Activated T-helper 1 cell treated with anti-CD3 and anti-CD28 coated beads, Interleukin-2, amount 50 U/mL, for 16 hours (primary cell): ENCODE measurements around the gene IFFO2.
A peak's percentile ranks its signal among the peaks of the same experiment; 100 is the strongest.
"Not testable (repeated sequence)": the region's sequence is repeated elsewhere in the genome, so short reads cannot be mapped to it uniquely, and the experiment has no call there.

ENCODE experiments used
- DNase-seq, 2 donors: peaks; one replicate each; pipeline ENCODE4 v3.0.0-alpha.2; 2020; ENCODE audit warnings: low read depth in 1 of 2, low spot score in 1 of 2

The IFFO2 gene

GRCh38 chr1:18878538-18879214, 77.8 kb downstream of the IFFO2 start:
- no peak for DNase-seq

DNA sequence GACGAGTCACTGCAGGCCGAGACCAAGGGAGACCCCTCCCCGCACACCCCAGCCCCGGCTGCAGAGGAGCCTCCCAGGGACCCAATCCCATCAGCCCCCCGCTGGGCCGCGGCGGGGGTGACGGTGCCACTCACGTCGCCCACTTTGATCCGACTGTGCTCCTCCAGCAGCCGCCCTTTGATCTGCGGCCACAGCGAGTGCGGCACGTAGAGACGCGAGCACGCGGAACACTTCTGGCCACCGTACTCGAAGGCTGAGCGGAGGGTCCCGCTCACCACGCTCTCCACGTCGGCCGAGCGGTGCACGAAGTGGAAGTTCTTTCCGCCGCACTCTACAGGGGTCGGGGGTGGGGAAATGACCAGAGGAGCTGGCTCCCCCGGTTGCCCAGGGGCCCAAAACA, 79.2 kb downstream of the IFFO2 start:
- no peak for DNase-seq

DNA sequence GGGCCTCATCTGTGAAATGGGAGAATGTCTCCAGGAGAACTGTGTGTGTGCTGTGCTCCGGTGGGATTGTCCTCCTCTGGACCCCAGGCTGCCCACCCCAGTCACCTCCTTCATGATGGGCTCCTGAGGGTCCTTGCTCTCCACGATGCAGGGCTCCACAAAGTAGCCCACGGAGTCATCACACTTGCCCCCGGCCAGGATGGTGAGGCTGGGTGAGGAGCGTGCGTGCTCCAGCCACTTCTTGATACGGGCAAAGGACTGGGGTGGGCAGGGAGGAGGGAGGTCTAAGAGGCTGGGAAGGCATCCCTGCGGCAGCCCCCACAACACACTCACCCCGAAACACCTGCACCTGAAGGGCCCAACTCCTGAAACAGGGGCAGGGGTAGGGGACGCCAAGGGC, 80.3 kb downstream of the IFFO2 start:
- DNase-seq = no peak

DNA sequence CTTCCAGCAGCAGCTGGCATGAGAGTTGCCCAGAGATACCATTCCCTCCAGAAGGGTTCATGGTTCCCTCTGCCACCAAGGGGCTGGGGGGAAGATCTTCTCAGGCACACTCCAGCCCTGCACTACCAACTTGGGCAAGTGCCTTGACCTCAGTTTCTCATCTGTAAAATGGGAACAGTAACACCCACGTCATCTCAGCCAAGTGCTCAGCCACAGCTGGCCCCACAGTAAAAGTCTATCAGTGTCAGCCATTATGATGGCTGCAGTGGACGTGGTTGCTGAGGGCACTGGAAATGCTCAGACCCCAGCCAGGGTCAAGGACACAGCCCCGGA, 80.7 kb downstream of the IFFO2 start:
- DNase-seq = no peak

DNA sequence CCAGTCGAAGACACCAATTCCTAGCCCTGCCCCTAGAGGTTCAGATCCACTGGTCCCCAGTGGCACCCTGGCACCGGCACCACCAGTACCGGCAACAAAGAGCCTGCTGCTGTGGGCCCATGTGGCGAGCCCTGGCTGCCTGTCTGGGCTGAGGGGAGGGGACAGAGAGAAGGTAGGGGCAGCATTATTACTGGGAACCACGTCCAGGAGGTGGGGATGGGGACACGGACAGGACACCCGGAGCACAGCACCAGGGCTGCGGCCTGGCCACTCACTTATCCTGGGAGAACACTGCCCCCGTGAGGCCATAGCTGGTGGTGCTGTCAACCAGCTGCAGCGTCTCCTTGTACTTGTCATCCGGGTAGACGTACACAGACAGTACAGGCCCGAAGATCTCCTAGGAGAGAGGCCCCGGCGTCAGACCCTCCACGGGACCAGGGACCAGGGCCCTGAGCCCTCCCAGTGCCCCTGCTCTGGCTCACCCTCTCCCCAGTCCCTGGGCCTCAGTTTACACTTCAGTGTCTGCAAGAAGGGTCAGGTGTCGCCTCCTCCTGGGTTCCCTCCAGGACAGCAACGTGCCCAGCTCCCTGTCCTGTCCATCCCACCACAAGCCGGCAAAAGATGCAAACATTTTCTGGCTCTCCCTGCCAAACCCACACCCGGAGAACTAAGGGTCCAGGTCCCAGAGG, 81.2 kb downstream of the IFFO2 start:
- DNase-seq = peak; percentile 26 to 40

DNA sequence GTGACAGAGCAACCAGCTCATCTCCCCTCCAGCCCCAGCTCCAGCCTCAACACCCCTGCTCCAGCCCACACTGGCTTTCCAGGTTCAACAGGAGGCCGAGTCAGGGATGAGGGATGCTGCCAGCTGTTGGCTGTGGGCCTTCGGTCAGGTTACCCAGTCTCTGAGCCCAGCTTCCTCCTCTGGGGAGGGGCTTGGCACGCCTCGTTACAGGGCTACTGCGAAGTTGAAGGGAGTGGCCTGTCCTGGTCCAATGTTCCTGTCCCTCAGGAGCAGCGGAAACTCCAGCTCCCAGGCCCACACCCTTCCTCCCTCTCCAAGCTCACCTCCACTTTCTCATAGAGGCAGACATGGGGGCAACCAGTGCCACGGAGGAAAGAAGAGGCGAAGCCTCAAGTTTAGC, 81.9 kb downstream of the IFFO2 start:
- DNase-seq = no peak

GRCh38 chr1:18874036-18874435, 82.4 kb downstream of the IFFO2 start:
- DNase-seq = no peak

DNA sequence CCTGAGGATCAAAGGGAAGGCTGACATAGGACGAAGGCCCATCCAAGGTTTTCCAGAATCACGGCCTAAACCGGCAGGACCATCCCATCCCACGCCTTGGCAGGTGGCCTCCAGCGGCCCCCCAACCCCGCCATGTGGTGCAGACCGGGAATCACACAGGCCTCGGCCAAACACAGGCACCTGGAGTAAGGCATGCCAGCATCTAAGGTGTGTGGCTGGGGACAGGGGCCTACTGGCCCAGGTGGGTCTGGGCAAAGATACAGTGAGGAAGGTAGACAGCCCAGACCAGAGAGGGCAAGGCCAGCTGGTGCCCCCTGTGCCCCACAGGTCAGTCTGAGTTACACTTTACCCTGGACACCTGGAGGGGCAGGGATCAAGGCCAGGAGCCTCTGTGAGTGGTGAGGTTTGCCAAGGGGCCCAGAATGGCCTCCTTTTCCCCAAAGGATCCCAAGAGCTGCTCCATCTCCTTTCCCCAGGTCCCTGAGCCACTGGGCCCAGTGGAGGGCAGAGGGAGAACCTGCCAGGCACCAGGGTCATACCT, 84.3 kb downstream of the IFFO2 start:
- DNase-seq = no peak

- no peak for DNase-seq
Measured at GRCh38 chr1:18871401-18872070, 84.9 kb downstream of the IFFO2 start.

- no peak for DNase-seq
Measured at GRCh38 chr1:18870957-18871356, 85.5 kb downstream of the IFFO2 start.

- DNase-seq = not testable (repeated sequence)
Measured at GRCh38 chr1:18870595-18870865, 85.9 kb downstream of the IFFO2 start.

DNA sequence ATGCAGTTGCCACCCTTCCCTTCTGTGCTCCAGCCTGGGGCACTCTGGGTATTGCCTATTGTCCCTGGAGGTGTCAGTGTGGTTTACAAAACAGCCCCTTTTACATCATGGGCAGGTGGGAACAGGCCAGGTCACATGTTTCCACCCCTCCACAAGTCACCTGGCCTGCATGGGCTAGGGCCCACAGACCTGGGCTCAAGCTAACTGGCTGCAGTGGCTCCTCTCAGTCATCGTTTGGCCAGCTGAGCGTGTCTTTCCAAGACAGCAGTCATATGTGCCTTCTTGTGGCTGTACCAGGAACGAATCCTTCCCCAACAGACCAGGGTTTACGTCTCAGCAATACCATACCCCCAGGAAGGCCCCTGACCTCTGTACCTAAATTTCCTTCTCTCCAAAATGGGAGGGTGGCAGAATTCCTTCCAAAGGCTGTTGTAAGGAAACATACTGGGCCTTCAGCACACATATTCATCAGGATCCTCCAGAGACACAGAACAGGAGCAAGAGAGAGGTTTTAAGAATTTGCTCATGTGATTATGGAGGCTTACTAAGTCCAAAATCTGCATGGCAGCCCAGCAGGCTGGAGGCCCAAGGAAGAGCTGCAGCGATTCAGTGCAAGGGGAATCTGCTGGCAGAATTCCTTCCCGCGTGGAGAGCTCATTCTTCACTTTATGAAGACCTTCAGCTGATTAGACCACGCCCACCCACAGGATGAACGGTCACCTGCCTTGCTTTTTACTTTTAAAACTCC, 86.5 kb downstream of the IFFO2 start:
- DNase-seq = no peak

DNA sequence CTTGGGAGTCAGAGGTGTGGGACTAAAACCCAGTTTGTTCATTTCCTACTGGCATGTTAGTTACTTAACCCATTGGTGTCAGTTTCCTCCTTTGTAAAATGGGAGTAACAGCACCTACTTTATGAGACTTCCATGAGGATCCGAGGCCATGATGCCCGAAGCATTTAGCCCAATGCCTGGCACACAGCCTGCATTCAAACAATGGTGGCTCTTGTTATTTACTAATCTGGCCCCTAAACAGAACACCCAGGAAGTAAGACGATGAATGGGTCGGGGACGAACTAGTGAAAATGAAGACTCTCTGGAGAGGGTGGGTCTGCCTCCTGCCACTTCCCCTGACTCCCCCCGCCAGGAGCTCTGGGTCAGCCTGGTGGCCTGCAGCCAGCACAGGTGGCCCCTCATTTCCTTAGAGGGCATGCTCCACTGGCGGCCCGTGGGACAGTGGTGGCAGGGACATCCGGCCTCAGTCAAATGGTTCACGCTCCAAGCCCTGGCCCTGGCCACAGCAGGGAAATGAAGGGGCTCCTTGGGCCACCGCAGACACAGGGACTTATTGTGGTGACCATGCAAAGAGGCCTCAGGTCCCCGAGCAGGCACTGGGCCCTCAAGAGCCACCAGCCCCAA, 87.6 kb downstream of the IFFO2 start:
- no peak for DNase-seq

DNA sequence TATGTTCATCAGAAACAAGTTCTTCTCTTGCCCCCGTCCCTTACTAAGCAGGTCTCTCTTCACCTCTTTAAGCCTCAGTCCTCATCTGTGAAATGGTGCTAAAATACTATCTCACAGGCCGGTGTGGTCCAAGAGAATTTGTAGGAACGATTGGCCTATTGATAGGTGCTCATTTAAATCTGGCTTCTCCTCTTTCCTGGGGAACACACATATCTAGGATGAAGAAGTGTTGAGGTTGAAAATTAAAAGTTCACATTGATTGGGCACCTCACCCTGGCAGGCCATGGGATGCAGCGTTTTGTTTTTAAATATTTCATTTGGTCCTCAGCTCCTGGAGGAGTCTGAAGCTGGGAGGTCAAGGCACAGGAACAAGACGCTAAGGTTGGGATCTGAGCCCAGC, 88.1 kb downstream of the IFFO2 start:
- no peak for DNase-seq

DNA sequence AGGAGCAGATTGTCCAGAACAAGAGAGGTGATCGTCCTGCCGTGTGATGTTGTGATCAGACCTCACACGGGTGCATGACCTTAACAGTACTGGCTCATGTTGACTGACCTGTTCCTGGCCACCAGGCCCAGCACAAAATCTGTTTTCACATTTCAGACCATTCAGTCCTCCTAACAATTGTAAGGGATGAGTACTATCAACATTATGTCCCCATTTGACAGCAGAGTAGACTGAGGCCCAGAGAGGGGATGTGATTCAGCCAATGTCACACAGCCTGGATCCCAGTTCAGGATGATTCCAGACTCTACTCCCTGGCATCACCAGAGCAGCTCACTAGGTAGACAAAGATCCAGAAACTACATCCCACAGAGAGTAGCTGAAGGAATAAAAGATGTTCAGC, 89.6 kb downstream of the IFFO2 start:
- DNase-seq = no peak

GRCh38 chr1:18866314-18866713, 90.2 kb downstream of the IFFO2 start:
- DNase-seq = no peak

GRCh38 chr1:18865176-18865575, 91.3 kb downstream of the IFFO2 start:
- no peak for DNase-seq

DNA sequence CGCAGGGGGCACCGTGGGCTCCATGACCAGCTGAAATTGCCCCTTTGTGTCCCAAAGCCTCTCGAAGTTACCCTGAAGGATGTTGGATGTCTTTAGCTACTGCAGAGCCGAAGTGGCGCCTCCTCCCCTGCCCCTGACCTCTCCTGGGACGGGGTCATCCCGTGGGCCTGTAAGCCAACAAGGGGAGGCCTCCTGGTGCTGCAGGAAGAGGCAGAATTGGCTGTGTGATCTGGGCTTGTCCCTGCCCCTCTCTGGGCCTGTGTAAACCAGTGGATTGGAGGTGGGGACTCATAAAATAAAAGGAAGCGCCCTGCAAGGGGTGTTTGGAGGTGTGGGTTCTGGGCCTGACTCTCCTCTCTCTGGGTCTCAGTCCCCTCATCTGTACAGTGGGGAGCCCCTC, 94.9 kb downstream of the IFFO2 start:
- no peak for DNase-seq

DNA sequence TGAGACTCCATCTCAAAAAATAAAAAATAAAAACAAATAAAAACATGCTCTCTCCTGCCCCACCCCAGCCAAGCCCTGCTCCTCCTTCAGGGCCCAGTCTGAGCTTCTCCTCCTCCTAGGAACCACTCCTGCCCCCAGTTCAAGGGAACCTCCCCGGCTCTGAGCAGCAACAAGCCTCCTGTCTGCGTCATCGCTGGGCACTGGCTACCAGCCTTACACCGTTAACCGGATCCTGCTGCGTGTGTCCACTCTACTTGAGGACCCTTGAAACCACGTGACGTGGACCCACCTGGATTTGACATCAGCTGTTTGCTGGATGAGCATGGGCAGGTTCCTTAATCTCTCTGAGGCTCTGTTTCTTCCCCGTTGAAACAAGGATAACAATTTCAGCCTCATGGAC, 95.4 kb downstream of the IFFO2 start:
- no peak for DNase-seq

GRCh38 chr1:18859560-18859959, 96.9 kb downstream of the IFFO2 start, which contains the start of gene TAS1R2:
Gene TAS1R2 (minus strand): TSS chr1:18859660. CDS start chr1:18859660, 0 bp downstream.
- no peak for DNase-seq

DNA sequence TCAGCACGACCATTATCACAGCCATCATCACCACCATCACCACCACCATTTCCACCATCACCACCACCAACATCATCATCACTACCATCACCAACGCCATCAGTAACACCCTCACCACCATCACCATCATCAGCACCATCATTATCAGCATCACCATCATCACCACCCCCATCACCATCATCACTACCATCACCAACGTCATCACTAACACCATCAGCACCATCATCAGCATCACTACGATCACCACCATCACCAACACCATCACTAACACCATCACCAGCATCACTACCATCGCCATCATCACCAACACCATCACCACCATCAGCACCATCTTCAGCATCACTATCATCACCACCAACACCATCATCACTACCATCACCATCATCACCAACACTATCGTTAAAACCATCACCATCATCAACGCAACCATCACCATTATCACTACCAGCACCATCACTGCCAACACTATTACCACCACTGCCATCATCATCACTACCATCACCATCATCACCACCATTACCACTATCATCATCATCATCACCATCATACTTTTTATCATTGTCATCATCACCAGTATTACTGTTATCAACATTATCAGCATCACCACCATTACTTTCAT, 98.3 kb downstream of the IFFO2 start:
- no peak for DNase-seq
